ENCODE measurements around the gene ACP4.
"Not testable (repeated sequence)": the region's sequence is repeated elsewhere in the genome, so short reads cannot be mapped to it uniquely, and the experiment has no call there.

ACP4 gene

GRCh38 chr19:50790396-50790795 lies at the start of gene ACP4:
ACP4 (plus strand) TSS chr19:50790415; CDS start chr19:50790415, 0 bp downstream.
- DNase-seq = no peak

- DNase-seq = no peak
These were observed 48.9 kb upstream of the ACP4 start for GRCh38 chr19:50741179-50741933.

GRCh38 chr19:50743537-50743936 lies 46.7 kb upstream of the ACP4 start:
- DNase-seq = no peak

- DNase-seq = no peak
These were observed 45.0 kb upstream of the ACP4 start for GRCh38 chr19:50745221-50745620.

GRCh38 chr19:50747141-50747540 lies 43.1 kb upstream of the ACP4 start:
- DNase-seq = not testable (repeated sequence)

GRCh38 chr19:50749490-50749889 lies 40.7 kb upstream of the ACP4 start:
- no peak for DNase-seq

GRCh38 chr19:50750010-50750409 lies 40.2 kb upstream of the ACP4 start:
- DNase-seq = no peak

GRCh38 chr19:50753879-50754278 lies 36.3 kb upstream of the ACP4 start:
- no peak for DNase-seq

- DNase-seq = not testable (repeated sequence)
These were observed 34.0 kb upstream of the ACP4 start for GRCh38 chr19:50756244-50756643.

- not testable (repeated sequence) for DNase-seq
These were observed 32.6 kb upstream of the ACP4 start for GRCh38 chr19:50757624-50758023.

GRCh38 chr19:50759076-50759475 lies 31.1 kb upstream of the ACP4 start:
- DNase-seq = not testable (repeated sequence)

- DNase-seq = no peak
These were observed 30.3 kb upstream of the ACP4 start for GRCh38 chr19:50759886-50760285.

GRCh38 chr19:50761501-50761900 lies 28.7 kb upstream of the ACP4 start:
- not testable (repeated sequence) for DNase-seq

- not testable (repeated sequence) for DNase-seq
These were observed 26.7 kb upstream of the ACP4 start for GRCh38 chr19:50763521-50763920.

- DNase-seq = no peak
These were observed 25.8 kb upstream of the ACP4 start for GRCh38 chr19:50764409-50764808.

GRCh38 chr19:50766746-50767145 lies 23.5 kb upstream of the ACP4 start:
- not testable (repeated sequence) for DNase-seq

- DNase-seq = not testable (repeated sequence)
These were observed 23.0 kb upstream of the ACP4 start for GRCh38 chr19:50767263-50767662.

GRCh38 chr19:50768277-50768676 lies 21.9 kb upstream of the ACP4 start:
- no peak for DNase-seq

- not testable (repeated sequence) for DNase-seq
These were observed 20.1 kb upstream of the ACP4 start, which contains the start of gene GPR32 for GRCh38 chr19:50770164-50770563. GPR32 (plus strand) TSS chr19:50770464; CDS start chr19:50770601, 137 bp downstream.

GRCh38 chr19:50770888-50771287 lies 19.3 kb upstream of the ACP4 start:
- no peak for DNase-seq

- no peak for DNase-seq
These were observed 17.7 kb upstream of the ACP4 start for GRCh38 chr19:50772476-50772875.

- DNase-seq = not testable (repeated sequence)
These were observed 17.3 kb upstream of the ACP4 start for GRCh38 chr19:50772912-50773311.

- not testable (repeated sequence) for DNase-seq
These were observed 16.8 kb upstream of the ACP4 start for GRCh38 chr19:50773454-50773853.

- DNase-seq = no peak
These were observed 14.1 kb upstream of the ACP4 start for GRCh38 chr19:50776131-50776530.

GRCh38 chr19:50777261-50777660 lies 13.0 kb upstream of the ACP4 start:
- DNase-seq = no peak
